Hematopoietic multipotent progenitor cell treated with erythropoietin and hydrocortisone succinate and interleukin-3 and kit ligand, for 17 days (in vitro differentiated cells): ENCODE results near the gene BPIFB6.

Experiments
- DNase-seq: peaks from one replicate; pipeline ENCODE4 v3.0.0-alpha.2; 2015; ENCODE audit warnings: low spot score

Gene BPIFB6

DNA sequence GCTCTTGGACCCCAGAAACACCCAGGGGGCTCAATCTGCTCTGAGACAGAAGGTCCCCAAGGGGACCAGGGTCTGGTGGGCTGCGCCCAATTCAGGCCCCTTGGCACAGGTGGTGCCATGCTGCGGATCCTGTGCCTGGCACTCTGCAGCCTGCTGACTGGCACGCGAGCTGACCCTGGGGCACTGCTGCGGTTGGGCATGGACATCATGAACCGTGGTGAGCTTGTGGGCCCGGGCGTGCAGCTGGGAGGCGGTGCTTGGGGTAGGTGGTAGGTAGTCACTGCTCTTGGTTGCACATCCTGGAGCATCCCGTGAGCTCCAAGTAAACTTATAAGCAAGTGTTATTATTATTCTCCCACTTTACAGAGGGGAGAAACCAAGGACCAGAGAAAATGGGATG is at the start of gene BPIFB6:
Gene BPIFB6, plus strand, starts transcription at position 118 of the 400 bp plus-strand sequence. Its CDS starts 0 bp downstream, at position 118.
- no peak for DNase-seq

DNA sequence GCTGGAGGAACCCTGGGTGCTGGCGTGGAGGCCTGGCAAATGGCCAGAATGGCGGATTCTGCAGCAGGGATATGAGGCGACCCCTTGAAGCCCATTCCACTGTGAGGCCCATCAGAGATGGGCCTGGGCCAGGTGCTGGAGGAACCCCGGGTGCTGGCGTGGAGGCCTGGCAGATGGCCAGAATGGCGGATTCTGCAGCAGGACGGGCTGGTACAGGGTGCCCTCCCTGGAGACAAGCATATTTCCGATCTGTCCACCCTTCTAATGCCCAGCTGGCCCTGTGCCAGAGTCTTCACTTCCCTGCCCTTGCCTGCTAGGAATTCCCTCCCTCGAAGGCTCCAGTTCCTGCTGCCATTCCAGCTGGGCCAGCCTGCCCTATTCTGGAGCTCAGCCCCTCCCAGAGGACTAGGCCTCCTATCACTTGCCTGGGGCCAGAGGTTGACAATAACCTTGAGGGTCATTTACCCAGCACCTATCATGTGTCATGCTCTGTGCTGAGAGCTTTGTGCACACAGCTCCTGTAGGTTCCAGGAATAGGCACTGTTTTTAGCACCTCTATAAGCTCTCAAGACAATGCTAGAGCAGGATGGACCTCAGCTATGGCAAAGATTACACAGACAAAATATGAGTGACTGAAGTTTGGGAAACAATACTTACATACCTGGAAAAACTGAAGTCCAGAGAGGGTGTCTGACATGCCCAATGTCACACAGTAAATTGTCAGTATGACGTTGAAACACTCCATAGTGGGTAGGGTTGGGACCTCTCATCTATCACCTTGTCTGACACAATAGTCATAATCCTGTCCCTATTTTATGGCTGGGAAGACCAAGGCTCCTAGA is 48.6 kb upstream of the BPIFB6 start:
- DNase-seq, result no peak

DNA sequence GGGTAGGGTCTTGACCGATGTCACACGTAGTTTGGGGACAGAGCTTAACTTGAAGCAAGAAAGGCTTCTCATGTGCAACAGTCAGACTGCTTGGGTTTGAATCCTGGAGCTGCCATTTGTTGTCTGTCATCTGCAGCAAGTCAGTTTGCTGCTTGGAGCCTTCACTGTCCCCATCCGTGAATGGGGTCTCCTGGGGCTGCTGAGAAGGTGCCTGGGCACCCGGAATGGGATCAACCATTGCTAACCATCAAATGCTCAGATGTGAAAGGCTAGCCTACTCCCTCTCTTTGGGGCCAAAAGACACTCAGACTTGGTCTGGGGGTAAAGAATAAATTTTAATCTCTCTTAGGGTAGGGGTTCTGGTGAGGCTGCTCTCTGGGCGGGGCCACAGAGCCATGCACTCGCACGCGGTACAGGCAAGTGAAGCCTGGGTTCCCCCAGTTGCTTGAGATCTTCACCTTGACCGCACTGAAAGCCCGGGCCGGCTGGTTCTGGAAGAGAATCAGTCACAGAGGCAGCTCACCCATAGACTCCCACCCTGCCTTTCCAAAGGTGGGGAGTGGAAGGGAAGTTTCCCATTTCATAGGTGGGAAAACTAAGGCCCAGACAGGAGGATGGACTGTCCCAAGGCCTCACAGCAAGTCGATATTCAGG is 47.9 kb upstream of the BPIFB6 start:
- DNase-seq, result no peak

DNA sequence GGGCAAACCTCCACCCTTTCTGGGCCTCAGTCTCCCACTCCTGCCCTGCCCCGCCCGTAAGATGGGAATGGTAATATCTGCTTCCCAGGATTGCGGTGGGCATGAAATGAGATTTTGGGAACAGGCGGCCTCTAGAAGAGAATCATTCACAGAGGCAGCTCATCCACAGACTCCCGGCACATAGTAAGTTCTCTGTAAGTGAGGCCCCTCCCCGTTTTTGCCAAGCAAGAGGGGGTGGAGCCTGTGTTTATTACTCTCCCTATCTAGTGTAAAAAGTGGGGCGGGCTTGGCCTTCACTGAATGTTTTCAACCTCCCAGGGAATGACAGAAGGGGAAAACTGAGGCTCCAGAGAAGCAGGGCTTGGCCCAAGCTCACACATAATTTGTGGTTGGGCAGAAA is 47.3 kb upstream of the BPIFB6 start:
- DNase-seq, result no peak

DNA sequence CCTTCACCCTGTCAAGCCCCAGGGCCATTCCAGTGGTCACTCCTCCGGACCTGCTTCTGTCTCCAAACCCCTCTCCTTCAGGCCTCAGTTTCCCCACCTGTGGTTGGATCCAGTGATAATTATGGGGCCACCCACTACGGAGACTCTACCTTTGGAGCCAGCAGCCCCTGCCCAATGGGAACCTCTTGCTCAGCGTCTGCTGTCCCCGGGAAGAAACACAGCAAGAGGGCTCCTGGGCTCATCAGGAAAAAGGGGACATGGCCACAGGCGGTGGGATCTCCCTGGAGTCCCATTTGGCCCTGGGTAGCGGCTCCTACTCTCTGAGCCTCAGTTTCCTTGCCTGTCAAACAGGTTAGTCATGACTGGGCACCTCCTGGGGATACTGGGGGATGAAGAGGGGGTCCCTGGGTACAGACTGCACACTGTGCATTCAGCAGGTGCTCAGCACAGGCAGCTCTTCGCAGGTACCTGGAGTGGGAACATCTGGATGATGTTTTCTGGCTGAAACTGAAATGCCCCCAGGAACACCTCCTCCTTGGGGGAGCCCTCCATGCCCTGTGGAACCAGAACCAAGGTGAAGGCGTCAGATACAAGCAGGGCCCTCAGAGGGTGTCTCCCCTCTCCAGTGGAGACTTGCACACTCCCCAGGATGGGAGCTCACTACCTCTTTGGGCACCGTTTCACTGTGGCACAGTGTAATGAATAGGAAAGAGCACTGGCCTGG is 46.7 kb upstream of the BPIFB6 start:
- DNase-seq, result no peak

GRCh38 chr20:32985596-32985995 is 45.9 kb upstream of the BPIFB6 start:
- no peak for DNase-seq

DNA sequence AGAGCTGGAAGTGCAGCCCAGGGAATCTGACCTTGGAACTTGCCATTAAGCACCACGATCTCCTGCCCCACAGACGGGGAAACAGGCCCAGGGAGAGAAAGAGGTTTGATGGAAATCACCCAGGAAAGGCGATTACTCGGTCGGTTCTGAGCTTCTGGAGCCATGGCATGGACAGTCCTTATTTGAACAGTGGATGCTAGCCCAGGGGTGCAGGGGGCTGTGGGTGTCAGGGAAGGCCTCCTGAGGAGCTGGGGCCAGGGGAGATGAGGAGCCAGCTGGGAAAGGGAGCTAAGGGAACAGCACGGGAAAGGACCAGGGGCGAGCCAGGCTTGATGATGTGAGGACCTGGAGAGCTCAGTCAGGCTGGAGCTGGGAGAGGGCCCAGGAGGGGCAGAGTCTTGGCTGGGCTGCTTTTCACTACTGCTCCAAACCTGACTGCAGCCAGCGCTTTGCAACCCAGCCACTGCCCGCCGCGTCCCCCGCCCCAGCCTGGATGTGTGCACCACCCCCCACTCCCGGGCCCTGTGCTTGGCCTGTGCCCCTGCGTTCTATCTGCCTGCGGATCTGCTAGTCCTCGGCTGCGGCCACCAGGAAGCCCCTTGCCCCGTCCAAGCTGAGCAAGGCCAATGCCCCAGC is 45.0 kb upstream of the BPIFB6 start:
- DNase-seq, result no peak

DNA sequence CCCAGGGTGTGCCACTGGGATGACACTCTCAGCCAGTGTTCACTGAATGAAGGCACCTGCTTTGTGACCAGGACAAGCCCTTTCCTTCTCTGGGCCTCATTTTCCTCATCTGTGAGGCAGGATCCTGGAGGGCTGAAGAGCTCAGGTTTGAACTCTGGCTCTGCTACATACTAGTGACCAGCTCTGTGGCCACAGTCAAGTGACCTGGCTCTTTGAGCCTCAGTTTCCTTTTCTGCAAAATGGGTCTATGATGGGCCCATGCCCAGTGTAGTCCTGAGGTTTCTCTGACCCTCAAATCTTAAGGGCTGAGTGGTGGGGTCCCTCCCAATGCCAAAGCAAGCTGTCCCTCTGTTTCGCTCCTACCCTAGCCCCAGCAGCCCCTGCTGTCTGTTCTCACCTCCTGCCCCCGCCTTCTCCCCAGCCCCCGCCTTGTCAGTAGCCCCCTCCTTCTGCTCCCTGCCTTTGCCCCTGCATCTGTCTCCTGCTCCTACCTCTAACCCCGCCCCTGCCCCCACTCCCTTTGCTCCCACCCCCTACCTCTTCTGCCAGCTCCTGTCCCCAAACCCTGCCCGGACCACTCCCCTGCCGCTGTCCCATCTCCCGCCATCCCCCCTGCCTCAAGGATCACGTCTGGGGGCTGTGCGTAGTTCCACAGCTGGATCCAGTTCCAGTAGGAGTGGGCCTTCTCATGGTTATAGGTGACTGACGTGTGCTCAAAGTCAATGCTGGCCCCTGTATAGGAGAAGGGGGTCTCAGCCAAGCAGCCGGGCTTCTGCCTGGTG is 44.2 kb upstream of the BPIFB6 start:
- no peak for DNase-seq

- no peak for DNase-seq
Measured at GRCh38 chr20:32988008-32988407, 43.4 kb upstream of the BPIFB6 start.

DNA sequence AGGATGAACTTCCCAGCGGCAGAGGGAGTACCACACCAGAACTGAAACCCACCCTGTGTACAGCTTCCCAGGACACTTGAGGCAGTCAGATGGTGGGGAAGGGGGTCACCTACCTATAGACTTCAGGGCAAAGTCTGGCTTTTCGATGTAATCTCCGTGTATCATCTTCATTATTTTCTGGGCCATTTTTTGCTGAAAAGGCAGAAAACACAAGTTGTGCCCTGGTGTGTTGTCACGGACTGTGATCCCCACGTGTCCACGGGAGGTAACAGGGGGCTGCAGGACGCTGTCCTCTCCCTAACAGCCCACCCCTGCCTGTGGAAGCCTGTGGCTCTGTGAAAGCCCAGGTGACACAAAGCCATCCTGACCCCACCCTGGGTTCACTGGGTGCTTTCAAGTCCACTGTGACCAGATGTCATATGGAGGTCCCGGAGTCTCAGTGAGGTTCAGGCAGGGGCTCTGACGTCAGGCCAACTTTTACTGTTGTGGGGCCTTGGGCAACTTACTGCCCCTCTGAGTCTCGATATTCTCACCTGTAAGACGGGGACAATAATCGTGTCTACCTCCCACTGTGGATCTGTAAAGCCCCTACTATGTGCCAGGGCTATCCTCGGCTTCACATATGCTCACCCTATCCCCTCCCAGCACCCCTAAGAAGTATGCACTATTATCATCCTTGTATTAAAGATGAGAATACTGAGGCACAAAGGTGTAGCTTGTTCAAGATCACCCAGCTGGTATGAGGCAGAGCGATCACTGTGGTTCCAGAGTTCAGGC is 41.8 kb upstream of the BPIFB6 start:
- no peak for DNase-seq

- DNase-seq, result no peak
Measured at GRCh38 chr20:32990426-32990825, 41.0 kb upstream of the BPIFB6 start.

DNA sequence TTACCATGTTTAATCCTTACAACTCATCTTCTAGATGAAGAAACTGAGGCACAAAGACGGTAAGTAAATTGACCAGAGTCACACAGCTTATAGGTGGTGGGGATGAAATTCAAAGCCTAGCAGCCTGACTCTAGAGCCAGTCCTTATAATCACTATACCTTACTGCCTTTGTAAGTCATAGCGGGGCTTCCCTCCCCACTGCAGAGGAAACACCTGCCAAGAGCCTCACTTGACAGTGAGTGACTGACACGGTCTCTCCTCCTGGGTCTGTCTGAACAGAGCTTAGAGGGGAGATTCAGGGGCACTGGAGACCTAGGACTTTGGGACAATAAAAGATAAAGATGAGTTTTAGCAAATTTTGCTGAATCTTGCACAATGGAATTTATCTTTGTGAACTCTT is 40.1 kb upstream of the BPIFB6 start:
- no peak for DNase-seq

DNA sequence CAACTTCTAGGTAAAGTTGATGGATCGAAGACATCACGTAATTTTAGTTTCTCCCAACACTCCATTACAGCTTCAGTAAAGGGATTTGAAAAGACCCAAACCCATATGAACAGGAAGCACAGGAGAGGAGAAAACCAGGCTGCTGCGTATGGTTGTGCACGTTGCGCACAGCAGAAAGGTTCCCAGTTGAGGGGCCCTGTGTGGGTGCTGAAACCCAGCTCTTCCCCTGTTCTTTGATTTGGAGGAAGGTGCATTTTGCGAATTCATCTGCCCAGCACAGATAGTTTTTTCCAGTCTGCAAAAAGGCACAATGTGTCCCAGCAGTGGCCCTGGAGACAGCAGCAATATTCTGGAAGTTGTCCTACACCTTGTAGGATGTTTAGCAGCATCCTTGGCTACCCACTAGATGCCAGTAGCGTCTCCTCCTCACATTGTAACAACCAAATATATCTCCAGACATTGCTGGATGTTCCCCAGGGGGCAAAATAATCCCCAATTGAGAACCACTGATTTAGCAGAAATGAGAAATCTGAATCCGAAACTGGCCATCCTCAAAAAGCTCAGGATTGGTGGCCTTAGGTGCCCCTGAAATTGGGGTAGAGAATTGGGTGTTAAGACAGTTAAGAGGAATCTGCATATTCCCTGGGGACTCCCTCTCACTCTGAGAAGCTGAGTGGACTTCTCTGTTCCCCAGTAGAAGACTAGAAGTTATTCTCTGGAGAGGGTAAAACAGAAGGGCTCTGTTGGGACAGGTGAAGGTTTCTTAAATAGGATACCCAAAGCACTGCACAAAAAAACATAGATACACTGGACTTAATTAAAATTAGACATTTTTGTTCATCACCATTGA is 39.4 kb upstream of the BPIFB6 start:
- no peak for DNase-seq

DNA sequence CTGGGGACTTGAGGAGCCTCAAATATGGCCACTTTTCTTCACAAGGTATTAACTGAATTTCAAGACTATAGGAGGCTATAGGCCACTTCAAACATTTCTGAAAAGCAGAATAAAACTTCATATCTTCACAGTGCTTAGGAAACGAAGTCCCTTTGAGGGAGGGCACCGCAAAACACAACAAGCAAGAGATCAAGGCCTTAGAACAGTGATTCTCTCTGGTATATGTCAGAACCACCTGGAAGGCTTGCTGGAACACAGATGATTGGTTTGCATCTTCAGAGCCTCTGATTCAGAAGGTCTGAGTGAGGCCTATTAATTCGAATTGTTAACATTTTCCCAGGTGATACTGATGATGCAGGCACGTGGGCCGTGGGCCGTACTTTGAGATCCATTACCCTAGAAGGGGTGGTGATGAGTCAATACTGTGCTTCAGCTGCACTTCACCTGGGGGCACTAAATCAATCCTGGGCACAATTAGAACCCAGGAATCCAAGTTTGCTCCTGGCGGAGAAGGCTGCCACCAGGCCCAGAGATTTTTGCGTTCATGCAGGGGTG is 37.9 kb upstream of the BPIFB6 start:
- DNase-seq, result no peak

DNA sequence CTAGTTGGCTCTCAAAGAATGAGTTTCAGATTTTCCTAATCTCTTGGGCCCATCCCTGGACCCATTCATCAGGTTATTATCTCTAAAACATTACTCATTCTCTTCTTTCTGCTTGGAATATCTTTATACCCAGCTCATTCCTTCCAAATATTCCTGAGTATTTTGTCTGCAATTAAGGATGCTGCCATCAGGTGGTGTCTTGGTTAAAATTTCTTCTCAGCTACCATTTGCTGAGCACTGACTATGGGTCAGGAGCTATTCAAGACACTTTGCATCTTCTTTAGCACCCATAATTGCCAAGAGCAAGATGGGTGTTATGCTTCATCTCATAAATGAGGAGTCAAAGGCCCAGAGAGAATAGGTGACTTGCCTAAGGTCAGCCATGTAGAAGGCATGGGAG is 35.6 kb upstream of the BPIFB6 start:
- DNase-seq, result no peak

DNA sequence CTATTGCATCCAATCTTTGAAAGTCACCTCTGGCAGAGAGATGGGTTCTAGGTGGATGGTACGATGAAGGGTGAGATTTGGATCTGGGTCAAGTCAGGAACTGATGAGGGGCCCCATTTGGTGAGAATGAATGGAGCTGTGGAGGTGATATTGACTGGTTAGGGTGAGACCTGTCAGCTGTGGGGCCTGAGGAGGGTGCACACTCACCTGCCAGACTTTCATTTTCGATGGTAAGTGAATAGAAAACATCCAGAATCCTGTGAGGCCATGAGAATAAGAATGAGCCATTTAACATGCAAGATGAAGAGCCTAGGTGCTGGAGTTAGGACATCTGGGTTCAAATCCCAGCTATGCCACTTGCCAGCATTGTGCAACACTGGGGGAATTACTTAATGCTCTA is 34.0 kb upstream of the BPIFB6 start:
- no peak for DNase-seq

DNA sequence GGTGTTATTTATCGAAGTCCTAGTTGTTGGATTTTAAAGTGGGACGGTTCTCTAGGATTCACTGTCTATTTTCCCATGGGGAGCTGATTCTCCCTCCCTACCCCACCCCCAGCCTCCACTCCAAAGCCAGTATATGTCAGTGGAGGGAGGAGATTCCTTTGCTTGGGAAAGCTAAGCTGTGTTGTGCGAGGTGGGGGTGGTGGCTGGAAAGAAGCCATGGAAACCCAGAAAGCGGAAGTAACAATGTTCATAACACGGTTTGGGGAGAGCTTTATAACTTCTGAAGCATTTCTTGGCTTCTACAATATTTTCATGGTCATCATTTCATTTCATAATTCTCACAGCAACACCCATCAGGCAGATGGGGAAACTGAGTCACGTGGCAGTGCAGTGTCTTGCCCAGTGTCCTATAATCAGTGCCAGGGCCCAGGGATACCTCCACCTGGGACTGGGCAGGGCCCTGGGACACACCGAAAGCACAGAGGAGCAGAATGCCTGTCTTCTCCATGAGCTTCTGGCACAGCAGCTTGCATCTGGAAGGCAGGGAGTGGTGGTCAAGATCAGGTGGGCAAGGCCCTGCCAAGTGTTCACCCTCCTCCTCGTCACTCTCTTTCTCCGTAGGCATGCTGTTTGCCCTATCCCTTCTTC is 31.7 kb upstream of the BPIFB6 start:
- no peak for DNase-seq

DNA sequence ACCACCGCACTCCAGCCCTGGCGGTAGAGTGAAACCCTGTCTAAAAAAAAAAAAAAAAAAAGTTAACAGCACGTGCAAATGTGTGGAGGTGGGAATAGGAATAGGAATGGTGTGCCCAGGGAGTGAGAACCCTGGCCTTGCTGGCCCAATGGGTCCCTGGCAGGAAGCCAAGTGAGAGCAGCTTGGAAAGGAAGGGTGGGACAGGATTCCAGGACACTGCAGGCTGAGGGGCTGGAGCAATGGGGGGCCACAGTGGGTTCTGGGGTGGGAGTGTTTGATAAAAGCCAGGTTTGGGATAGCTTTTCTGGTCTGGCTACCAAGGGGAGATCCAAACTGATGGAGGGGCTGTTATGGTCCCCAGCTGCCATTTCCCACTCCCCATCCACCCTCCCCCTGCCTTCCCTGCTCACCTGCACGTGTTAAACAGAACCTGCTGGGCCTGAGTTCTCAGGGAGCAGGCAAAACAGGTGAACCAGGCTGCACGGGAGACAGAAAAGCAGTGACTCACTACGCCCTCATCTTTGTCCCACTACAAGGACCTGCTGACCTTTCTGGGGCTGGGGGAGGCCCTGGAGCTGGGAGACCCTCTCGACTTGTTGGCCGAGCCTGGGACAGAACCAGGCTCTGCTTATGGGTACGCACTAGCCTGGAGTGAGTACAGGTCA is 30.5 kb upstream of the BPIFB6 start:
- DNase-seq, result no peak
